B cell (primary cell): ENCODE data around the gene CACNA1D.

Source experiments
- CTCF ChIP-seq: fragments of 200-600 bp; IDR thresholded peaks from one replicate; pipeline ENCODE4 v1.8.0; 2022; ENCODE audit warnings: antibody characterized with exemption, mild to moderate bottlenecking
- EZH2 ChIP-seq: IDR thresholded peaks from 2 replicates; pipeline ENCODE4 v1.6.1; 2012; ENCODE audit warnings: borderline replicate concordance, low read depth, mild to moderate bottlenecking, moderate library complexity, low read length; ENCODE audit not compliant: insufficient read depth, poor library complexity, severe bottlenecking

- TF ChIP-seq CTCF (no peak), EZH2 (no peak)
Observed at GRCh38 chr3:53555068-53555588, 60.7 kb downstream of the CACNA1D start.
